Kidney (tissue), 14 donors: ENCODE measurements around the gene SF3A2. TPM values are rescaled to one million over a fixed set of nuclear protein-coding genes. Genes with fewer than 3 reads are reported as not detected.
"Not testable (repeated sequence)": the region's sequence is repeated elsewhere in the genome, so short reads cannot be mapped to it uniquely, and the experiment has no call there.

Experiments
- DNase-seq, 5 donors: peaks; one replicate each; pipeline ENCODE4 v3.0.0-alpha.2; 2013 to 2020
- FAIRE-seq: peaks from 2 replicates; lab custom pipeline; 2012; peaks lifted over from hg19 to GRCh38; lab: Jason Lieb, UNC
- H3K27ac ChIP-seq, 2 donors: one replicate each; pipeline ENCODE4 v1.7.0; 2013; ENCODE audit warnings: low read depth in 2 of 2, low read length in 2 of 2, inconsistent platforms in 1 of 2
- H3K27me3 ChIP-seq: one replicate; pipeline ENCODE4 v1.7.1; 2013; ENCODE audit warnings: low read length, inconsistent platforms; ENCODE audit not compliant: control insufficient read depth, insufficient read depth
- H3K36me3 ChIP-seq, 3 donors: one replicate each; pipeline versions ENCODE4 v1.7.0 to v1.7.1; 2013; ENCODE audit warnings: low read length in 3 of 3, control low read depth in 1 of 3, inconsistent platforms in 1 of 3; ENCODE audit not compliant: insufficient read depth in 3 of 3, control insufficient read depth in 2 of 3
- H3K4me1 ChIP-seq, 3 donors: one replicate each; pipeline versions ENCODE4 v1.7.0 to v1.7.1; 2013; ENCODE audit warnings: low read length in 3 of 3, inconsistent platforms in 1 of 3, low read depth in 1 of 3; ENCODE audit not compliant: control insufficient read depth in 2 of 3, insufficient read depth in 2 of 3
- H3K4me3 ChIP-seq, 3 donors: one replicate each; pipeline versions ENCODE4 v1.7.0 to v1.8.1; 2013; ENCODE audit warnings: low read length in 3 of 3, control low read depth in 1 of 3, inconsistent platforms in 1 of 3
- H3K9ac ChIP-seq, 3 donors: one replicate each; pipeline versions ENCODE4 v1.7.0 to v1.7.1; 2013; ENCODE audit warnings: low read length in 3 of 3, control low read depth in 1 of 3, inconsistent platforms in 1 of 3
- H3K9me3 ChIP-seq, 3 donors: one replicate each; pipeline versions ENCODE4 v1.7.0 to v1.7.1; 2013; ENCODE audit warnings: low read length in 3 of 3, control low read depth in 1 of 3, inconsistent platforms in 1 of 3; ENCODE audit not compliant: control insufficient read depth in 2 of 3, insufficient read depth in 1 of 3
- CTCF ChIP-seq: IDR thresholded peaks from 3 replicates; pipeline ENCODE4 v1.5.1; 2012; ENCODE audit warnings: mild to moderate bottlenecking, moderate library complexity, borderline replicate concordance; ENCODE audit not compliant: insufficient read depth; ENCODE audit errors: extremely low read depth
- intact Hi-C: fragments of 100-400 bp; cut with DNase I; formaldehyde crosslinking; loops from one replicate; pipeline ENCODE4 v1.11.1; 2022
- polyA plus RNA-seq: library from polyadenylated mRNA; stranded (reverse); fragments of 350-450 nt; fragmentation: Illumina TruSeq; extraction: RNeasy Lipid Tissue Mini Kit (QIAGEN cat#74804); gene quantifications from one replicate; pipeline ENCODE4 v1.2.3, GENCODE V29; 2014; ENCODE audit warnings: low read depth, low replicate concordance; ENCODE audit not compliant: insufficient read depth
- total RNA-seq: library from RNA; stranded (reverse); fragmentation: NEBNext Ultra II Directional; extraction: Animal tissue kit (Norgen Biotek cat#: 25700); gene quantifications from one replicate; pipeline ENCODE4 v1.2.1, GENCODE V29; 2021
- donor health status: control.
- donor health status: control.
- donor health status: control.
- donor health status: control.
- donor health status: control.
- donor health status: DM: yes; HTN: yes; CAD: no.
- donor health status: Normal renal cell carcinoma (clear cell type).

SF3A2 gene
- total and polyA plus RNA-seq, 2 donors from 2014 or later = 25.7 to 64.1 TPM

- FAIRE-seq = no peak
Measured at GRCh38 chr19:2199861-2200623, 36.6 kb upstream of the SF3A2 start.

GRCh38 chr19:2200624-2201294, 35.9 kb upstream of the SF3A2 start:
- H3K9me3 ChIP-seq, H3K9ac ChIP-seq, H3K27ac ChIP-seq, H3K36me3 ChIP-seq, intact Hi-C loops, FAIRE-seq, H3K4me3 ChIP-seq, H3K4me1 ChIP-seq, DNase-seq, H3K27me3 ChIP-seq: not testable (repeated sequence)

More at GRCh38 chr19:2199861-2200623, 36.6 kb upstream of the SF3A2 start:
- no peaks in the 10 kb centered on the region for H3K27me3 ChIP-seq
- H3K9ac ChIP-seq = no peak overlapping the region
- no peak for DNase-seq
- no peak overlapping the region for H3K4me3 ChIP-seq
- intact Hi-C loops = no loop called here
- H3K36me3 ChIP-seq = peaks cover 0 to 2% (median 0%) of the 10 kb centered on the region in 3 donors
- H3K4me1 ChIP-seq = no peaks in the 10 kb centered on the region
- H3K27ac ChIP-seq = no peak overlapping the region
- TF ChIP-seq CTCF = no peak
- H3K9me3 ChIP-seq = no peaks in the 10 kb centered on the region

DNA sequence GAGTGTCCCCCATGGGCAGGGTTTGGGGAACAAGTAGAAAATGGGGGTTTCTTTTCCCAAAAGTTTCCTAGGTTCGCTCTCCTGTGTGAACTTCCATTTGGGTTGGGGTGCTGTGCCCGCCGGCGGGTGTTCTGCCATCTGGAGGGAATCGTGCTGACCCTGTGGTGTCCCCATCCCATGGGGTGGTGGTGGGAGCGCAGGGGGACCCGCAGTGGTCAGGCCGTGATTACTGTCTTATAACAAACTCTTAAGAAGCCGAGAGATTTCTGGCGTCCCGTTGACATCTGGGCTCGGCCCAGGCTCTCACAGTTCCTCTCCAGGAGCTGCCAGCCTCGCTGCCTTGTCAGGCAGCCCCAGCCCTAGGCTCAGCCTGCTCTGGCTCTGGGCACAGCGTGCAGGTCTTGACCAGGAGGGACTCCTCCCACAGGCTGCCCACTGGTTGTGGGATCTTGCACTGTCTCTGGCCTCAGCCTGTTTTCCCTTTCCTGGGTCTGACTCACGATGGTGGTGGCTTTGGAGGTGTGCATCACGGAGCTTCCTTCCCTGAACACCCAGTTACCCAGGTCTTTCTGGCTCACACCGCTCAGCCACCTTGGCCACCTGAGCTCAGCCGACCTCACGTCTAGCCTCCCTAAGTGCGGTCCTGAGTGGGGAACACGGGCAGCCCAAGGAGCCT, 35.0 kb upstream of the SF3A2 start:
- H3K9me3 ChIP-seq = no peaks in the 10 kb centered on the region
- H3K9ac ChIP-seq = no peak overlapping the region
- H3K4me3 ChIP-seq = no peak overlapping the region
- DNase-seq = no peak
- intact Hi-C loops = no loop called here
- H3K27ac ChIP-seq = no peak overlapping the region
- FAIRE-seq = no peak
- H3K27me3 ChIP-seq = no peaks in the 10 kb centered on the region
- no peak for TF ChIP-seq CTCF
- H3K36me3 ChIP-seq = peaks cover 0 to 3% (median 0%) of the 10 kb centered on the region in 3 donors
- H3K4me1 ChIP-seq = no peaks in the 10 kb centered on the region

GRCh38 chr19:2202366-2202765, 34.3 kb upstream of the SF3A2 start:
- no peaks in the 10 kb centered on the region for H3K27me3 ChIP-seq
- FAIRE-seq (no peak), DNase-seq (no peak)
- intact Hi-C loops = no loop called here
- no peak overlapping the region for H3K27ac ChIP-seq
- H3K36me3 ChIP-seq = peaks cover 0 to 6% (median 1%) of the 10 kb centered on the region in 3 donors
- no peak overlapping the region for H3K4me3 ChIP-seq
- no peaks in the 10 kb centered on the region for H3K9me3 ChIP-seq
- H3K9ac ChIP-seq = no peak overlapping the region
- no peak for TF ChIP-seq CTCF
- H3K4me1 ChIP-seq = no peaks in the 10 kb centered on the region
